NCI-H1694 (cell line): Measurements from ENCODE around the gene KDF1.

ENCODE experiments used
- DNase-seq: peaks from one replicate; lab custom pipeline; 2025; lab: John Stamatoyannopoulos, UW

KDF1 gene

DNA sequence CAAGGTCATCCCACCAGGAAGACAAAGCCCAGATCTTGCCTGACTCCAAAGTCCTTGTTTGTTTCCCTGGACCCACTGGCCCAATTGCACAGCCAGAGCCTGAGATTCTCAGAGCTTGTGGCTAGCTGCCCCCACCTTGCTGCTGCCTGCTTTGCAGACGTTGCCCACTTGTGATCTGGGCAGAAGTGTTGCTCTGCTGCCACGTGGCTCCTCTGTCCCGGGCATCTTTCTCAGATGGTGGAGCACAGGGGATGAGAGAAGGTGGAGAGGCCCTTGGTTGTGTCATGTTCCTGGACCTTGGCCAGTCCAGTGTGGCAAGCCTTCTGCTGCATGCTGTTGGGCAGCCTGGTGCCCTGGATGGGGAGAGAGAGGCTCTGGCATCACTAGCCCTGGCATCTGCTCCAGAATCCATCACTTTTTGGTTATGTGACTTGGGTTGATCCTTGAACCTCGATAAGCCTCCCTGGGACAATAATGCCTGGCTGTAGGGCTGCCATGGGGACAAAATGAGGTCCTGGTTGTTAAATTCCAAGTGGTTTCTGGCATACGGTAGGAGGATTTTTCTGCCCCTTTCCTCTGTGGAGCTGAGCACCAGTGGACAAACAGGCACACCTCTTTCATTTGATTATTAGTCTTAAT lies 44.9 kb downstream of the KDF1 start:
- DNase-seq: no peak

- no peak for DNase-seq
These were observed 46.3 kb downstream of the KDF1 start, which contains the start of gene NR0B2 for GRCh38 chr1:26913754-26914619. NR0B2 (minus strand) TSS chr1:26913975; CDS start chr1:26913940, 35 bp downstream.

- no peak for DNase-seq
These were observed 46.9 kb downstream of the KDF1 start for GRCh38 chr1:26913389-26913753.

- DNase-seq: no peak
These were observed 48.1 kb downstream of the KDF1 start for GRCh38 chr1:26912147-26912490.

DNA sequence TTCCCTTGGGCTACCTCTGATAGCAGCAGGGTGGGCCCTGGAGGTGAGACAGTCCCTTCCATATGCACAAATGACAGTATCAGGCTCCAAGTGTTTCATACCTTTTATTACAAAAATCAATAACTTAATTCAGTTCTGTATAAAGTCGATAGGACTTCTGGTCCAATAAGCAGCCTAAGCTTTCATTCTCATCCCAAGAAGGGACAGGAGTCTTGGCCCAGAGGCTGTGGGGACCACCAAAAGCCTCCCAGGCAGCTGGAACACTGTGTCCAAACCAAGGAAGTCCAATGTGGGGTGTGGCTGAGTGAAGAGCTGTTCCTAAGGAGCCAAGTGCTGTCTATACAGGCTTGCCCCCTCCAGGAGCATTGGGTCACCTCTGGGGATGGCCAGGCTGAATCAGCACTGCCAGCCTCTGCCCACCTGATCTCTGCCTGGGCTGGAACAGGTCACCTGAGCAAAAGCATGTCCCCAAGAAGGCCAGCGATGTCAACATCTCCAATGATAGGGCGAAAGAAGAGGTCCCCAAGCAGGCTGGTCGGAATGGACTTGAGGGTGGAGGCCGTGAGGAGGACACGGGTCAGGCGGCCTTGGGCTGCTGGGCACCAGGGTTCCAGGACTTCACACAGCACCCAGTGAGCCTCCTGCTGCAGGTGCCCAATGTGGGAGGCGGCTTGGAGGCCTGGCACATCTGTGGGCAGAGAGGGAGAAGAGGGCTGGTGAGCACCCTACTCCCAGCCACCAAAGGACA lies 48.7 kb downstream of the KDF1 start:
- no peak for DNase-seq

GRCh38 chr1:26910343-26911160 lies 49.7 kb downstream of the KDF1 start:
- no peak for DNase-seq

GRCh38 chr1:26909951-26910342 lies 50.3 kb downstream of the KDF1 start:
- DNase-seq: no peak

- no peak for DNase-seq
These were observed 53.0 kb downstream of the KDF1 start for GRCh38 chr1:26907071-26907917.

GRCh38 chr1:26900815-26901511 lies 59.3 kb downstream of the KDF1 start:
- DNase-seq: no peak

GRCh38 chr1:26900001-26900814 lies 60.1 kb downstream of the KDF1 start, which contains the start of gene GPATCH3:
GPATCH3 (minus strand) TSS chr1:26900467; CDS start chr1:26900442, 25 bp downstream.
- peak; percentile 88 for DNase-seq
